Nephron progenitor cell (in vitro differentiated cells): ENCODE results near the gene EPOP.
"Not testable (repeated sequence)": the region's sequence is repeated elsewhere in the genome, so short reads cannot be mapped to it uniquely, and the experiment has no call there.

ENCODE experiments used
- DNase-seq: peaks from one replicate; pipeline ENCODE4 v3.0.0; 2021
- H3K27ac Mint-ChIP-seq: 2 replicates; pipeline ENCODE4 v1.8.0; 2021; ENCODE audit warnings: mild to moderate bottlenecking, moderate library complexity, mixed read lengths
- H3K27me3 Mint-ChIP-seq: 2 replicates; pipeline ENCODE4 v1.8.0; 2021; ENCODE audit warnings: mild to moderate bottlenecking, low read depth, mixed read lengths; ENCODE audit not compliant: poor library complexity
- H3K36me3 Mint-ChIP-seq: 2 replicates; pipeline ENCODE4 v1.8.0; 2021; ENCODE audit warnings: low read depth, mixed read lengths
- H3K4me1 Mint-ChIP-seq: 2 replicates; pipeline ENCODE4 v1.8.0; 2021; ENCODE audit warnings: mixed read lengths
- H3K4me3 Mint-ChIP-seq: 2 replicates; pipeline ENCODE4 v1.8.0; 2021; ENCODE audit warnings: mild to moderate bottlenecking, moderate library complexity, mixed read lengths
- H3K9me3 Mint-ChIP-seq: 2 replicates; pipeline ENCODE4 v1.8.0; 2021; ENCODE audit warnings: mild to moderate bottlenecking, moderate library complexity, mixed read lengths
- TF ChIP-seq, protein P1 (sequence below): fragments of 200-600 bp; sonication (generic); IDR thresholded peaks from 2 replicates; pipeline ENCODE4 v1.5.0; 2021; ENCODE audit warnings: antibody characterized with exemption

Gene EPOP

DNA sequence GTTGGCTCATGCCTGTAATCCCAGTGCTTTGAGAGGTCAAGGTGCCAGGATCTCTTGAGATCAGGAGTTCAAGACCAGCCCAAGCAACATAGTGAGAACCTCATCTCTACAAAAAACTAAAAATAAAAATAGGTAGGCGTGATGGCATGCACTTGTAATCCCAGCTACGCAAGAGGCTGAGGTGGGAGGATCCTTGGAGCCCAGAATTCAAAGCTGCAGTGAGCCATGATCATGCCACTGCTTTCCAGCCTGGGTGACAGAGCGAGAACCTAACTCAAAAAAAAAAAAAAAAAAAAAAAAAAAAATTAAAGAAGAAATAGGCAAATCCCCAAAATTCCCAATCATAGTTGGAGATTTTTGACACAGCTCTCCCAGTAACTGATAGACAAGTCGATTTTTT lies 36.8 kb downstream of the EPOP start:
- H3K27ac Mint-ChIP-seq: no peak overlapping the region
- peaks cover 15% of the 10 kb centered on the region for H3K27me3 Mint-ChIP-seq
- H3K9me3 Mint-ChIP-seq: no peaks in the 10 kb centered on the region
- DNase-seq: no peak
- no peaks in the 10 kb centered on the region for H3K36me3 Mint-ChIP-seq
- TF ChIP-seq, protein P1, sequence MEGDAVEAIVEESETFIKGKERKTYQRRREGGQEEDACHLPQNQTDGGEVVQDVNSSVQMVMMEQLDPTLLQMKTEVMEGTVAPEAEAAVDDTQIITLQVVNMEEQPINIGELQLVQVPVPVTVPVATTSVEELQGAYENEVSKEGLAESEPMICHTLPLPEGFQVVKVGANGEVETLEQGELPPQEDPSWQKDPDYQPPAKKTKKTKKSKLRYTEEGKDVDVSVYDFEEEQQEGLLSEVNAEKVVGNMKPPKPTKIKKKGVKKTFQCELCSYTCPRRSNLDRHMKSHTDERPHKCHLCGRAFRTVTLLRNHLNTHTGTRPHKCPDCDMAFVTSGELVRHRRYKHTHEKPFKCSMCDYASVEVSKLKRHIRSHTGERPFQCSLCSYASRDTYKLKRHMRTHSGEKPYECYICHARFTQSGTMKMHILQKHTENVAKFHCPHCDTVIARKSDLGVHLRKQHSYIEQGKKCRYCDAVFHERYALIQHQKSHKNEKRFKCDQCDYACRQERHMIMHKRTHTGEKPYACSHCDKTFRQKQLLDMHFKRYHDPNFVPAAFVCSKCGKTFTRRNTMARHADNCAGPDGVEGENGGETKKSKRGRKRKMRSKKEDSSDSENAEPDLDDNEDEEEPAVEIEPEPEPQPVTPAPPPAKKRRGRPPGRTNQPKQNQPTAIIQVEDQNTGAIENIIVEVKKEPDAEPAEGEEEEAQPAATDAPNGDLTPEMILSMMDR: no peak
- no peak overlapping the region for H3K4me3 Mint-ChIP-seq
- peaks cover 7% of the 10 kb centered on the region for H3K4me1 Mint-ChIP-seq

- H3K4me1 Mint-ChIP-seq: peaks cover 7% of the 10 kb centered on the region
- H3K36me3 Mint-ChIP-seq: no peaks in the 10 kb centered on the region
- TF ChIP-seq, protein P1: no peak
- no peak overlapping the region for H3K27ac Mint-ChIP-seq
- no peak overlapping the region for H3K4me3 Mint-ChIP-seq
- peaks cover 3% of the 10 kb centered on the region for H3K9me3 Mint-ChIP-seq
- peaks cover 11% of the 10 kb centered on the region for H3K27me3 Mint-ChIP-seq
- DNase-seq: no peak
Measured at GRCh38 chr17:38636054-38636453, 38.7 kb downstream of the EPOP start.

DNA sequence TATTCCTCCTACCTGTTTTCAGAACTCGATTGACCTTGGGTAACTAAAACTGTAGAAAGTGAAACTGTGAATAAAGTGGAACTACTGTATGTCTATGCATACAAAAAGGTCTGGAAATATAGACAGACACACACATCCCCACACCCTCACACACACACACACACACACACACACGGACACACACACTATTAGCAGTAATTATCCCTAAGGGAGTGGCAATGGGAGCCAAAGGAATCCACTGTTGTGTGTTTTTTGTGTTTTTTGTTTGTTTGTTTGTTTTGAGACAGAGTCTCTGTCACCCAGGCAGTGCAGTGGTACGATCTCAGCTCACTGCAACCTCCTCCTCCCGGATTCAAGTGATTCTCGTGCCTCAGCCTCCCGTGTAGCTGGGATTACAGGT lies 42.4 kb downstream of the EPOP start:
- DNase-seq: no peak
- TF ChIP-seq, protein P1: no peak
- Mint-ChIP-seq H3K27me3 (peaks cover 16% of the 10 kb centered on the region), H3K36me3 (no peaks in the 10 kb centered on the region), H3K4me1 (peaks cover 7% of the 10 kb centered on the region), H3K4me3 (no peak overlapping the region), H3K9me3 (peaks cover 23% of the 10 kb centered on the region), H3K27ac (no peak overlapping the region)

GRCh38 chr17:38628441-38628840 lies 46.3 kb downstream of the EPOP start:
- no peak overlapping the region for H3K4me3 Mint-ChIP-seq
- DNase-seq: no peak
- H3K27me3 Mint-ChIP-seq: peaks cover 16% of the 10 kb centered on the region
- no peaks in the 10 kb centered on the region for H3K36me3 Mint-ChIP-seq
- H3K27ac Mint-ChIP-seq: no peak overlapping the region
- peaks cover 23% of the 10 kb centered on the region for H3K9me3 Mint-ChIP-seq
- TF ChIP-seq, protein P1: no peak
- H3K4me1 Mint-ChIP-seq: peaks cover 7% of the 10 kb centered on the region

- Mint-ChIP-seq H3K36me3 (no peaks in the 10 kb centered on the region), H3K9me3 (peaks cover 23% of the 10 kb centered on the region), H3K27me3 (peaks cover 15% of the 10 kb centered on the region), H3K4me1 (peaks cover 7% of the 10 kb centered on the region), H3K27ac (no peak overlapping the region), H3K4me3 (no peak overlapping the region)
- TF ChIP-seq, protein P1: no peak
- DNase-seq: no peak
Measured at GRCh38 chr17:38627957-38628356, 46.8 kb downstream of the EPOP start.

DNA sequence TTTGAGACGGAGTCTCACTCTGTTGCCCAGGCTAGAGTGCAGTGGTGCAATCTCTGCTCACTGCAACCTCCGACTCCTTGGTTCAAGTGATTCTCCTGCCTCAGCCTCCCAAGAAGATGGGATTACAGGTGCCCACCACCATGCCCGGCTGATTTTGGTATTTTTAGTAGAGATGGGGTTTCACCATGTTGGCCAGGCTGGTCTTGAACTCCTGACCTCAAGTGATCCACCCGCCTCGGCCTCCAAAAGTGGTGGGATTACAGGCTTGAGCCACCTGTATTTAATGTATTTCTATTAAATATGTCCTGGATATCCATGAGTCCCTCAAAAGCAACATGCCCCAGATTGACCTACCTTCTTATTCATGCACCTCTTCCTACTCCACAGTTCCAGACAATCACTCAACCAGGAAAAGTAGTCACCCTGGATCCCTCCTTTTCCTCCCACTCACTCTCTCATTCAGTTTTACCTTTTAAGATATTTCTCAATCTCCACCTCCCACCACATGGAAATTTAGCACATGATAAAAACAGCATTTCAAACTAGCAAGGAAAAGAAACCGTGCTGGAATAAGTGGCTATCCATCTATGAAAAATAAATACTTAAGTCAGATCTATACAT lies 48.0 kb downstream of the EPOP start:
- Mint-ChIP-seq H3K9me3 (peaks cover 20% of the 10 kb centered on the region), H3K27me3 (peaks cover 21% of the 10 kb centered on the region), H3K4me1 (peaks cover 15% of the 10 kb centered on the region)
- not testable (repeated sequence) for H3K27ac Mint-ChIP-seq, DNase-seq, H3K4me3 Mint-ChIP-seq, H3K36me3 Mint-ChIP-seq
